Activated CD4-positive, alpha-beta T cell treated with anti-CD3 and anti-CD28 coated beads for 36 hours (primary cell): ENCODE data around the gene SMIM41. TPM values are rescaled to one million over a fixed set of nuclear protein-coding genes. Genes with fewer than 3 reads are reported as not detected.

Experiments used
- ATAC-seq: fragments of 200-7000 bp; cut with Tn5 transposase; one replicate; pipeline ENCODE4 v1.10.0; 2021; ENCODE audit warnings: mild to moderate bottlenecking, moderate library complexity
- CTCF ChIA-PET: fragments of 350-600 bp; sonication (Branson Sonifier 250); formaldehyde crosslinking; loops from one replicate; lab custom pipeline; 2021; ENCODE audit warnings: antibody characterized with exemption; lab: Charles Lee
- POLR2A ChIA-PET: fragments of 350-600 bp; sonication (Branson Sonifier 250); formaldehyde crosslinking; loops from one replicate; lab custom pipeline; 2021; ENCODE audit warnings: antibody characterized with exemption, inconsistent platforms; lab: Charles Lee
- DNase-seq: peaks from one replicate; pipeline ENCODE4 v3.0.0-alpha.2; 2020
- H3K27ac Mint-ChIP-seq: one replicate; pipeline ENCODE4 v1.8.0; 2021; ENCODE audit warnings: mixed read lengths
- H3K27me3 Mint-ChIP-seq: one replicate; pipeline ENCODE4 v1.8.0; 2021; ENCODE audit warnings: mixed read lengths
- H3K36me3 Mint-ChIP-seq: one replicate; pipeline ENCODE4 v1.8.0; 2021; ENCODE audit warnings: low read depth, mixed read lengths
- H3K4me1 Mint-ChIP-seq: one replicate; pipeline ENCODE4 v1.8.0; 2021; ENCODE audit warnings: mixed read lengths
- H3K4me3 Mint-ChIP-seq: one replicate; pipeline ENCODE4 v1.8.0; 2021; ENCODE audit warnings: mild to moderate bottlenecking, moderate library complexity, mixed read lengths
- H3K9me3 Mint-ChIP-seq: one replicate; pipeline ENCODE4 v1.8.0; 2021; ENCODE audit warnings: low read depth, mixed read lengths
- intact Hi-C, 2 experiments: fragments of 100-400 bp; cut with DNase I in 1 of 2; cut with micrococcal nuclease in 1 of 2; formaldehyde crosslinking; loops; one replicate each; pipeline versions ENCODE4 v1.14.2 to v1.15.1; 2022 to 2024; cut with DNase I, micrococcal nuclease
- total RNA-seq, 2 experiments: library from RNA; stranded (reverse); gene quantifications; one replicate each; pipeline ENCODE4 v1.2.3, GENCODE V29; 2021

SMIM41 gene
- total RNA-seq, 2 experiments from 2014 or later, result not detected

- Mint-ChIP-seq H3K27ac (no peak overlapping the region), H3K27me3 (no peaks in the 10 kb centered on the region), H3K9me3 (no peaks in the 10 kb centered on the region), H3K4me3 (no peak overlapping the region), H3K36me3 (no peaks in the 10 kb centered on the region), H3K4me1 (peaks cover 22% of the 10 kb centered on the region)
- ChIA-PET POLR2A (no interaction called here), CTCF (no interaction called here)
- intact Hi-C loops, result loop anchor here (1.0 to 10.0 kb wide), 3 partner anchors 174 to 726 kb away; no protein-coding TSS in a partner anchor
- no peak for ATAC-seq
- DNase-seq, result no peak
Measured at GRCh38 chr12:52152905-52153317, 73.4 kb downstream of the SMIM41 start.

GRCh38 chr12:52155048-52155868 is 75.8 kb downstream of the SMIM41 start:
- ATAC-seq (no peak), DNase-seq (no peak)

GRCh38 chr12:52156311-52156710 is 76.8 kb downstream of the SMIM41 start:
- Mint-ChIP-seq H3K9me3 (no peaks in the 10 kb centered on the region), H3K27me3 (no peaks in the 10 kb centered on the region), H3K27ac (no peak overlapping the region), H3K4me1 (peaks cover 25% of the 10 kb centered on the region), H3K36me3 (no peaks in the 10 kb centered on the region), H3K4me3 (no peak overlapping the region)
- POLR2A ChIA-PET, result no interaction called here
- DNase-seq (no peak), ATAC-seq (no peak)
- CTCF ChIA-PET, result interaction anchor here (0.6 to 2.7 kb wide), 7 partner anchors 9 to 171 kb away, joined by 3 to 14 read pairs (median 3); no protein-coding TSS in a partner anchor
- intact Hi-C loops, result loop anchor here (1.0 to 10.0 kb wide), 8 partner anchors 56 to 826 kb away; no protein-coding TSS in a partner anchor

More at GRCh38 chr12:52155048-52155868, 75.8 kb downstream of the SMIM41 start:
- POLR2A ChIA-PET, result no interaction called here
- H3K27ac Mint-ChIP-seq, result no peak overlapping the region
- no peak overlapping the region for H3K4me3 Mint-ChIP-seq
- peaks cover 22% of the 10 kb centered on the region for H3K4me1 Mint-ChIP-seq
- intact Hi-C loops, result loop anchor here (5.0 to 10.0 kb wide), 4 partner anchors 217 to 827 kb away; no protein-coding TSS in a partner anchor
- no peaks in the 10 kb centered on the region for H3K36me3 Mint-ChIP-seq
- no peaks in the 10 kb centered on the region for H3K9me3 Mint-ChIP-seq
- no peaks in the 10 kb centered on the region for H3K27me3 Mint-ChIP-seq
- CTCF ChIA-PET, result interaction anchor here (0.5 to 1.9 kb wide), 16 partner anchors 10 to 826 kb away, joined by 3 to 7 read pairs (median 4); no protein-coding TSS in a partner anchor

DNA sequence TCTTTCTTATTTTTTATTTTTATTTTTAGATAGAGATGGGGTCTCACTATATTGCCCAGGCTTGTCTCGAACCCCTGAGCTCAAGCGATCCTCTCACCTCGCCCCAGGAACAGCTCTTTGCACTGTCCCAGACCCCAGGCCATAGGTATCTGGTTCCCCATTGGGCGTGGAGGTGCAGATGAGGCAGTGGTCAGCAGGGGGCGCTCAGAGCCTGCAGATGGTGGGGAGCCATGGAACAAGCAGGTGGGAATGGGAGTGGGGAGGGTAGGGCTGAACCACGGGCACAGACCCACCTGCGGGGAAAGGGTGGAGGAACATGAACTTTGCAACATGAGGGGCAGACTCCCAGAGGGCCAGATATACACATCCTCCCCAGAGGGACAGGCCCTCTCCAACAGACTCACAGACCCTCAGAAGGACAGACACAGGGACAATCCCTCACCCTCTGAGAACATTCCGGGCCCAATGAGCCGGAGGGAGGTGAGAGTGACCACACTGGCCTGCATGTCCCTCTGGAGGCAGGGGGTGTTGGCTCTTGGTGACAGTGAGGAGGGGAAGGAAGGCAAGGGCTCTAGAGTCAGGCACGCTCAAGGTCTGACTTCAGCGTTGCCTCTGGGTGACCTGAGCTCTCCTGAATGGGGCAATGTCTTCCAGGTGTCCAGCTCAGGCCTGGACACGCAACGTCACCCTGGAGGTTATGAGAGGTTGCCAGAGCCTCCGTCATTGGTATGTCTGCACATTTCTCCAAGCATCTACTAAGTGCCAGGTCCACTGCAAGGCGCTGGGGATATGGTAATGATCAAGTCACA is 77.5 kb downstream of the SMIM41 start:
- Mint-ChIP-seq H3K27ac (no peak overlapping the region), H3K27me3 (no peaks in the 10 kb centered on the region), H3K4me1 (peaks cover 27% of the 10 kb centered on the region), H3K4me3 (no peak overlapping the region), H3K9me3 (no peaks in the 10 kb centered on the region), H3K36me3 (no peaks in the 10 kb centered on the region)
- intact Hi-C loops, result loop anchor here (1.0 to 10.0 kb wide), 8 partner anchors 56 to 825 kb away; no protein-coding TSS in a partner anchor
- ChIA-PET CTCF (interaction anchor here (0.6 to 2.7 kb wide), 15 partner anchors 8 to 723 kb away, joined by 3 to 14 read pairs (median 3); no protein-coding TSS in a partner anchor), POLR2A (no interaction called here)
- peak; percentile 65 for ATAC-seq
- DNase-seq, result peak; percentile 85

- Mint-ChIP-seq H3K36me3 (no peaks in the 10 kb centered on the region), H3K4me1 (peaks cover 28% of the 10 kb centered on the region), H3K9me3 (no peaks in the 10 kb centered on the region), H3K4me3 (no peak overlapping the region), H3K27me3 (no peaks in the 10 kb centered on the region), H3K27ac (no peak overlapping the region)
- intact Hi-C loops, result loop anchor here (2.0 to 10.0 kb wide), 7 partner anchors 55 to 825 kb away; no protein-coding TSS in a partner anchor
- DNase-seq, result no peak
- ATAC-seq, result no peak
- POLR2A ChIA-PET, result no interaction called here
- CTCF ChIA-PET, result interaction anchor here (0.6 to 2.7 kb wide), 12 partner anchors 12 to 722 kb away, joined by 3 to 14 read pairs (median 4); no protein-coding TSS in a partner anchor
Measured at GRCh38 chr12:52157566-52158150, 78.2 kb downstream of the SMIM41 start.

Other genes starting within 250 kb of the SMIM41 start
- under 1 TPM; 0.19 to 0.27 TPM for gene FIGNL2, start 231.0 kb upstream of the SMIM41 start, total RNA-seq
- gene ANKRD33, start 191.6 kb upstream of the SMIM41 start, total RNA-seq, result not detected
- not detected for gene ACVRL1, start 172.2 kb upstream of the SMIM41 start, total RNA-seq
- 10 to 100 TPM; 10.1 to 12.7 TPM for gene ACVR1B, start 128.0 kb upstream of the SMIM41 start, total RNA-seq
- gene TAMALIN, start 72.8 kb upstream of the SMIM41 start, total RNA-seq, result 10 to 100 TPM in 1 of 2 experiments, 1 to 10 TPM in 1; 6.4 to 11.5 TPM
- 10 to 100 TPM; 69.4 to 72.8 TPM for gene NR4A1, start 28.3 kb upstream of the SMIM41 start, total RNA-seq
- gene ATG101, start 9.7 kb upstream of the SMIM41 start, total RNA-seq, result 10 to 100 TPM; 24.0 to 30.7 TPM
- gene KRT80, start 112.3 kb downstream of the SMIM41 start, total RNA-seq, result not detected
- gene KRT7, start 153.5 kb downstream of the SMIM41 start, total RNA-seq, result 1 to 10 TPM; 3.4 to 3.9 TPM
- gene KRT86, start 194.9 kb downstream of the SMIM41 start, total RNA-seq, result not detected
- not detected for gene KRT81, start 211.8 kb downstream of the SMIM41 start, total RNA-seq
- gene KRT83, start 241.7 kb downstream of the SMIM41 start, total RNA-seq, result not detected